SJSA1 (cell line): ENCODE data around the gene ARHGEF2. TPM values are rescaled to one million over a fixed set of nuclear protein-coding genes. Genes with fewer than 3 reads are reported as not detected.

ENCODE experiments used
- DNase-seq, 2 experiments: peaks; one replicate each; pipeline ENCODE4 v3.0.0-alpha.2; 2015 to 2020; ENCODE audit warnings: low spot score in 2 of 2, low read depth in 1 of 2
- H3K27ac ChIP-seq: fragments of 250-450 bp; sonication (Bioruptor Pico); 2 replicates; pipeline ENCODE4 v1.5.1; 2020; ENCODE audit warnings: mild to moderate bottlenecking, moderate library complexity
- H3K27me3 ChIP-seq: fragments of 250-450 bp; sonication (Bioruptor Pico); replicated peaks from 2 replicates; pipeline ENCODE4 v1.5.1; 2020; ENCODE audit warnings: mild to moderate bottlenecking, moderate library complexity
- H3K36me3 ChIP-seq: fragments of 250-450 bp; sonication (Bioruptor Pico); 2 replicates; pipeline ENCODE4 v1.5.1; 2020; ENCODE audit warnings: mild to moderate bottlenecking
- H3K4me1 ChIP-seq: fragments of 250-450 bp; sonication (Bioruptor Pico); replicated peaks from 2 replicates; pipeline ENCODE4 v1.6.1; 2021; ENCODE audit warnings: mild to moderate bottlenecking
- H3K4me3 ChIP-seq: fragments of 250-450 bp; sonication (Bioruptor Pico); 2 replicates; pipeline ENCODE4 v1.5.1; 2020; ENCODE audit warnings: mild to moderate bottlenecking
- H3K9me3 ChIP-seq: fragments of 250-450 bp; sonication (Bioruptor Pico); replicated peaks from 2 replicates; pipeline ENCODE4 v1.5.1; 2020; ENCODE audit warnings: mild to moderate bottlenecking
- total RNA-seq: library from RNA; depleted of rRNA; stranded (reverse); fragments of >200 nt; shearing (Covaris generic); gene quantifications from 2 replicates; pipeline ENCODE4 v1.2.3, GENCODE V29; 2014; rRNA removed

Gene ARHGEF2
- total RNA-seq, result 49.8 and 81.1 TPM in 2 replicates

- no peaks in the 10 kb centered on the region for H3K9me3 ChIP-seq
- peaks cover 80% of the 10 kb centered on the region for H3K4me1 ChIP-seq
- H3K27me3 ChIP-seq, result no peaks in the 10 kb centered on the region
- H3K36me3 ChIP-seq, result peaks cover 22% of the 10 kb centered on the region
- H3K27ac ChIP-seq, result peak within 1 kb of the TSS; percentile 81
- peak within 1 kb of the TSS; percentile 78 for H3K4me3 ChIP-seq
- DNase-seq, result peak; percentile 65 to 83
Measured at GRCh38 chr1:155978325-155978972, at the start of gene ARHGEF2. TSS of gene ARHGEF2 (minus strand) at chr1:155978547. CDS start at chr1:155978427, 120 bp downstream.

DNA sequence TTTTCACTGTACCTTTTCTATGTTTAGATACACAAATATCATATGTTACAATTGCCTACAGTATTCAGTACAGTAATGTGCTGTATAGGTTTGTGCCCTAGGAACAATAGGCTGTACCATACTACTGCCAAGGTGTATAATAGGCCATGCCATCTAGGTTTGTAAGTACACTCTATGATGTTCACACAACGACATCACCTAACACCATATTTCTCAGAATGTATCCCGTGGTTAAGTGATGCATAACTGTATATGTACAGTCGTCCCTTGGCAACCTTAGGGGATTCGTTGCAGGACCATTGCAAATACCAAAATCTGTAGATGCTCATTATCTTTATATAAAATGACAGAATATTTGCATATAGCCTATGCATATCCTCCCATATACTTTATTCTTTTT, 48.2 kb upstream of the ARHGEF2 start:
- DNase-seq, result no peak
- Histone ChIP-seq H3K4me1 (peaks cover 7% of the 10 kb centered on the region), H3K36me3 (no peaks in the 10 kb centered on the region), H3K9me3 (no peaks in the 10 kb centered on the region), H3K27me3 (no peaks in the 10 kb centered on the region), H3K4me3 (no peak overlapping the region), H3K27ac (no peak overlapping the region)

DNA sequence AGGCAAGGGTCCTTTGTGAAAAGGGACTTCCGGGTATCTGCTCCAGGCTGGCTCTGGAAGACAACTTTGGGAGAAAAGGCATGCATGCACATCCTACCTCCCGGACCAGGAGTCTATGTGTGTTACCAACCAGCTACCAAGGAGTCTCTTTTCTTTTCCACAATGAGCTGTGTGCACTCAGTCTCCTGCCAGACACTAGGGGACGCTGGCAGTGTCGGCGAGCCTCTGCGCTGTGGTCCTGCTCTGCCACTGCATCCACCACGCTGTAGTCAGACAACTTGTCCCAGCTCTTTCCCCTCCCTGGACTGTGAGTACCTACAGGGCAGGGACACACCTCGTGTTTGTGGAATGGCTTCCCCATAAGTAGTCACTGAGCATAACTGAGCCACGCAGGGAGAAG, 47.5 kb upstream of the ARHGEF2 start:
- no peak overlapping the region for H3K27ac ChIP-seq
- DNase-seq, result peak; percentile 29 to 63
- no peak overlapping the region for H3K4me3 ChIP-seq
- peaks cover 7% of the 10 kb centered on the region for H3K4me1 ChIP-seq
- H3K9me3 ChIP-seq, result no peaks in the 10 kb centered on the region
- H3K36me3 ChIP-seq, result no peaks in the 10 kb centered on the region
- H3K27me3 ChIP-seq, result no peaks in the 10 kb centered on the region

DNA sequence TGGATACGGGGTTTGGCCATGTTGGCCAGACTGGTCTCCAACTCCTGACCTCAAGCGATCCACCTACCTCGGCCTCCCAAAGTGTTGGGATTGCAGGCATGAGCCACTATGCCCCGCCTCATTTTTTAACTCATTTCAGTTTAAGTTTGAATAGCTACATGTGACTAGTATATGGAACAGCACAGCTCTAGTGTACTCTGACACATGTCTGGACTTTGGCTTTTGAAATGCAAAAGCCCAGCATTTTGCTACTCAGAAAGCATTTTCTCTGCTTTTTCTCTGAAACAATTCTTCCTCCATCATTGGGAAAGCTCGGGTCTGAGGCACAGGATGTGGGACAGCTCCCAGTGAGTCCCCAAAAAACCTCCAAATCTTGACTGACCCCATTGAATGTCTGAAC, 46.5 kb upstream of the ARHGEF2 start:
- no peaks in the 10 kb centered on the region for H3K9me3 ChIP-seq
- H3K36me3 ChIP-seq, result peaks cover 5% of the 10 kb centered on the region
- no peak overlapping the region for H3K27ac ChIP-seq
- H3K27me3 ChIP-seq, result no peaks in the 10 kb centered on the region
- H3K4me3 ChIP-seq, result no peak overlapping the region
- peaks cover 5% of the 10 kb centered on the region for H3K4me1 ChIP-seq
- no peak for DNase-seq

DNA sequence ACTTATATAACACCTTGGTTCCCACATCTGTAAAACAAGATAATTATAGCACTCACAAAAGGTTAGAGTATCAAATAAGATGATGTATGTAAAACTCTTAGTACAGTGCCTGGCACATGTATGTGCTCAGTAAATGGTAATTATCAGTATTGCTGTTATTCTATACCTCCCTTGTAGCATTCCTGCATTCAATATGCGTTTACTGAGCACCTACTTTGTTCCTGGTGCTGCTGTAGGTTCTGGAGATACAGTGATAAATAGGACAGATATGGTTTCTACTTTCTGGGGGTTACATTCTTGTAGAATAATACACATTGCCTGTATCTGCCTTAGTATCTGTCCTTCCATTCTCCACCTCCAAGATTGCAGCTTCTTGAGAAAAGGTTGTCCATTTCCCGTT, 43.6 kb upstream of the ARHGEF2 start:
- no peak for DNase-seq
- Histone ChIP-seq H3K9me3 (no peaks in the 10 kb centered on the region), H3K36me3 (peaks cover 32% of the 10 kb centered on the region)

DNA sequence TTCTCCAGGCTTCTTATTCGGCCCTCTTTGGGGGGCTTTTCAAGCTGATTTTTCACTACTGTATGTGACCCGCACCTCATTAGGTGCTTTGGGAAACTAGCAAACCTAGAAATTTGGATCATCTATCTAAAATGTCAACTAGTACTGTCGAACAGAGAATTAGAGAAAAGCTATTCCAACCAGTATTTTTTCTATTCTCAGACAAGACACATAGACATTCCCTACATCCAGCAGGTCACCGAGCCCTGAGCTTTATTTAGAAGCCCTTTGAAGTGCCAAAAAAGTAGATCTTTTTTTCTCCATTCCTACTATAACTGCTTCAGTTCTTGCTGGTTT, 42.7 kb upstream of the ARHGEF2 start:
- peak overlapping the region; percentile 51 for H3K4me3 ChIP-seq
- H3K36me3 ChIP-seq, result peaks cover 41% of the 10 kb centered on the region
- no peaks in the 10 kb centered on the region for H3K27me3 ChIP-seq
- no peak overlapping the region for H3K27ac ChIP-seq
- no peak for DNase-seq
- H3K4me1 ChIP-seq, result peaks cover 6% of the 10 kb centered on the region
- H3K9me3 ChIP-seq, result no peaks in the 10 kb centered on the region

More for the DNA sequence above, 43.6 kb upstream of the ARHGEF2 start:
- H3K27me3 ChIP-seq, result no peaks in the 10 kb centered on the region
- H3K27ac ChIP-seq, result no peak overlapping the region
- no peak overlapping the region for H3K4me3 ChIP-seq
- H3K4me1 ChIP-seq, result peaks cover 6% of the 10 kb centered on the region

- H3K27me3 ChIP-seq, result no peaks in the 10 kb centered on the region
- H3K4me3 ChIP-seq, result peak within 1 kb of the TSS; percentile 51
- peaks cover 46% of the 10 kb centered on the region for H3K36me3 ChIP-seq
- H3K27ac ChIP-seq, result peak within 1 kb of the TSS; percentile 54; the same call in 1 of the 2 replicates
- H3K9me3 ChIP-seq, result no peaks in the 10 kb centered on the region
- DNase-seq, result peak; percentile 81 to 91
- peaks cover 6% of the 10 kb centered on the region for H3K4me1 ChIP-seq
Measured at GRCh38 chr1:156020293-156021092, 42.1 kb upstream of the ARHGEF2 start, which contains the start of gene SSR2. TSS of gene SSR2 (minus strand) at chr1:156020951. CDS start at chr1:156020167, 784 bp downstream.

DNA sequence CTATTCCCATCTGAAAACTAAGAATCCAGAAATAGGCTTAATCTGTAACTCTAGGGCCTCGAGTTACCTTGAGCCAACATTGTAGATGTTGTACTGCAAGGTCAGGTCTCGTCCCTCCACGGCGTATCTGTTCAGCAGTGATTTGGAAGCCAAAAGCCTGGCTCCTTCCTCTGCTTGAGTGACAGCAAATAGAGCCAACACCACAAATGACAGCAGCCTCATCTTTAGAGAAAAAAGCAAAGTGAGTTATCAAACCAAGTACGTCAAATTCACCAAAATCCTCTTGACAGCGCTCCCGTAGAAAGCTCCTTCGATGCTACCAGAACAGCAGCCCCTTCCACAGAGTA, 41.6 kb upstream of the ARHGEF2 start:
- H3K4me1 ChIP-seq, result peaks cover 6% of the 10 kb centered on the region
- no peak overlapping the region for H3K27ac ChIP-seq
- no peak for DNase-seq

DNA sequence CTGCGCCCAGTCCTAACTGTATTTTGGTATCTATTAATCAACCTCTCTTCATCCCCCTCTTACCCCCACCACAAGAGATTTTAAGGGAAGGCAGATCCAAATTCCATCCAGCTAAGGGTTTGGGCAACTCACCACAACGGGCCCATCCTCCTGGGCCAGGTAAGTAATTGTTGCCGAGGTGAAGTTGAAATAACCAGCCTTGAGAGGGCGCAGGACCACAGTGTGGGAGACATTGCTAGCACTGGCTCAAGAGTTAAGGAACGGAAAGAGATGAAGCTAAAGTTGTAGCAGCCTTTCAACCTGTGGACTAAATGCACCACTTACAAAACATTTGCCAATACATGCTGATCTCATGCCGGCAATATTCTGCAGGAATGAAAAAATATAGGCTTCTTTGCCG, 36.5 kb upstream of the ARHGEF2 start:
- no peak overlapping the region for H3K27ac ChIP-seq
- DNase-seq, result no peak
- H3K36me3 ChIP-seq, result peaks cover 95% of the 10 kb centered on the region
- no peak overlapping the region for H3K4me3 ChIP-seq
- H3K27me3 ChIP-seq, result no peaks in the 10 kb centered on the region
- peaks cover 3% of the 10 kb centered on the region for H3K4me1 ChIP-seq
- no peaks in the 10 kb centered on the region for H3K9me3 ChIP-seq

More for the DNA sequence above, 41.6 kb upstream of the ARHGEF2 start:
- Histone ChIP-seq H3K4me3 (peak overlapping the region; percentile 51), H3K9me3 (no peaks in the 10 kb centered on the region), H3K27me3 (no peaks in the 10 kb centered on the region), H3K36me3 (peaks cover 49% of the 10 kb centered on the region)

DNA sequence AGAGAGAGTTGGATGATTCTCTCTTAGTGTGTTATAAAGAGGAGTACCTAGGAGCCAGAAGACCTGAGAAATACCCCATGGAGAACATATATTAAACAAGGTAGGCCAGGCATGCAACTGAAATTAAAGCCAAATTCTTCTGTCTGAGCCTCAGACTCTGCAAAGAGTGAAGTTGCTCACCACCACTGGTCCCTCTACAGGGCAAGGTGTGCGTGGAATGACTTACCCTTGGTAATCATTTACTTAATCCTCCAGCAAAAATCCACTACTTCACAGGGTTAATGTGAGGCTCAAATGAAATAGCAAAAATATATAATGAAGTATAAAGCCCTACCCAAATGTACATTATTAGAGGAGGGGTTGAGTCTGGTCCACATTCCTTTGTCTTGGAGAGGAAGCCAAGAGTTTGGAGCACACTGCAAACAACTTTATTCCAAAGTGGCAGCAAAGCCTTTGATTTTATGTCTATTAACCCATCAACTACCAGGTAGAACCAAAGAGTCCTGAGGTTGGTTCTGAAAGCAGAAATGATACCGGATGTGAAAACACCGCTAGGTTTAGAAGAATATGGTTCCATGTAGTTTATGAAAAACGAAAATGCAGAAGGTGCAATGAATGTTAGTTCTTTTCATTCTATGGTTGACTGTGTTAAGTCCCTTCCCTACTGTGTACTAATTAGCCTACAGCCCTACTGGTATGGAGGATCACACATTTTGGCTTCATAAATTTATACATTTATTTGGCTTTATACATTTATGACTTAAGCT, 33.9 kb upstream of the ARHGEF2 start:
- Histone ChIP-seq H3K36me3 (peaks cover 85% of the 10 kb centered on the region), H3K4me3 (no peak overlapping the region), H3K9me3 (no peaks in the 10 kb centered on the region), H3K27me3 (no peaks in the 10 kb centered on the region), H3K27ac (no peak overlapping the region), H3K4me1 (no peaks in the 10 kb centered on the region)
- no peak for DNase-seq

DNA sequence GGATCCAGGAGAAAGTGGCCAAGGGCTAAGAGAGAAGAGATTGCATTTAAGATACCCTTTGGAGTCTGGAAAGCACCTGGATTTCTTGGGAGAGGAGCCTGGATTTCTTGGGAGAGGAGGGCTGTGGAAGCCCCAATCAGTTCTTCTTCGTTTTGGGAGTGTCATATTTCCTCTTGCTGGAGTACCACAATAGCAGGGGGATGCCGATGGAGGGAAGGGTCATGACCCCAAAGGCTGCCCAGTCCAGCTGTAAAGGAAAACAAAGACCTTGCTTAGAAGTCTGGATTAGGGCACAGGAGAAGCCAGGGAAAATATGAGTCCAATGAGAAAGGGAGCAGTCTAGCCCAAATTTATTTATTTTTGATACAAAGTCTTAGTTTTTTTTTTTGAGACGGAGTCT, 31.1 kb upstream of the ARHGEF2 start:
- H3K27ac ChIP-seq, result no peak overlapping the region
- H3K27me3 ChIP-seq, result no peaks in the 10 kb centered on the region
- H3K4me3 ChIP-seq, result no peak overlapping the region
- no peak for DNase-seq
- H3K36me3 ChIP-seq, result peaks cover 66% of the 10 kb centered on the region
- no peaks in the 10 kb centered on the region for H3K9me3 ChIP-seq
- no peaks in the 10 kb centered on the region for H3K4me1 ChIP-seq

- DNase-seq, result no peak
- Histone ChIP-seq H3K4me1 (no peaks in the 10 kb centered on the region), H3K4me3 (no peak overlapping the region)
Measured at GRCh38 chr1:156006666-156007376, 28.5 kb upstream of the ARHGEF2 start.

GRCh38 chr1:156004843-156005584, 26.7 kb upstream of the ARHGEF2 start:
- Histone ChIP-seq H3K27me3 (no peaks in the 10 kb centered on the region), H3K4me3 (no peak overlapping the region)
- no peak for DNase-seq

More at GRCh38 chr1:156006666-156007376, 28.5 kb upstream of the ARHGEF2 start:
- no peaks in the 10 kb centered on the region for H3K9me3 ChIP-seq
- H3K27ac ChIP-seq, result no peak overlapping the region
- peaks cover 40% of the 10 kb centered on the region for H3K36me3 ChIP-seq
- H3K27me3 ChIP-seq, result no peaks in the 10 kb centered on the region

More at GRCh38 chr1:156004843-156005584, 26.7 kb upstream of the ARHGEF2 start:
- Histone ChIP-seq H3K9me3 (no peaks in the 10 kb centered on the region), H3K4me1 (no peaks in the 10 kb centered on the region), H3K36me3 (peaks cover 22% of the 10 kb centered on the region), H3K27ac (no peak overlapping the region)
